Ectodermal cell (in vitro differentiated cells): ENCODE measurements around the gene PIEZO2.

Experiments
- H3K27ac ChIP-seq: 2 replicates; pipeline ENCODE4 v1.7.0; 2013; ENCODE audit warnings: mild to moderate bottlenecking, low read depth, low read length; ENCODE audit not compliant: insufficient read depth, poor library complexity, severe bottlenecking
- H3K27me3 ChIP-seq: 2 replicates; pipeline ENCODE4 v1.7.0; 2013; ENCODE audit warnings: mild to moderate bottlenecking, low read length; ENCODE audit not compliant: insufficient read depth, control insufficient read depth, poor library complexity, severe bottlenecking
- H3K36me3 ChIP-seq: one replicate; pipeline ENCODE4 v1.7.0; 2013; ENCODE audit warnings: low read length; ENCODE audit not compliant: control insufficient read depth, insufficient read depth
- H3K4me1 ChIP-seq: one replicate; pipeline ENCODE4 v1.7.0; 2013; ENCODE audit warnings: low read length; ENCODE audit not compliant: control insufficient read depth, insufficient read depth
- H3K4me3 ChIP-seq: 2 replicates; pipeline ENCODE4 v1.7.0; 2013; ENCODE audit warnings: low read depth, low read length, control low read depth; ENCODE audit not compliant: insufficient read depth
- H3K9me3 ChIP-seq: 2 replicates; pipeline ENCODE4 v1.7.0; 2013; ENCODE audit warnings: mild to moderate bottlenecking, low read length, moderate library complexity; ENCODE audit not compliant: control insufficient read depth
- WGBS, 2 experiments: methylation state at CpG; one replicate each; pipeline ENCODE4 v1.1.7; 2013; ENCODE audit warnings: missing lambda C conversion rate in 2 of 2; 5-methylcytosine and 5-hydroxymethylcytosine counted together

PIEZO2 gene

DNA sequence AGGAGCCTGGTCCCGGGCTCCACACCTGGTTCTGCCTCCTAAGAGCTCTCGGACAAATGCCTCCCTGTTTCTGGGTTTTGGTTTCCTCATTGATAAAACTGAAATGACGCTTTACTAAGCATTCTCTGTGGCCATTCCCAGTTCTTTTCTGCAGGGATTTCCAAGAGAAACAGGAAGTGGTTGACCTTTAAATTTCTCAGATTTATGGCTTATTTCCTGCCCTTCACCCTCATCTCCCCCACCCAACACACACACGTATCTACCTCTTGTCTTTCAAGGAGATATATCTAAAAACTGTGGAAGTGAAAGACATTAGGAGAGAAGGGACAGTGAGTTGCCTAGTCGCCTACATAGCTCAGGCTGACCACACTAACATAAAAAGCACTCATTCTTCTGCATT, 53.0 kb downstream of the PIEZO2 start:
- H3K4me1 ChIP-seq = no peaks in the 10 kb centered on the region
- no peaks in the 10 kb centered on the region for H3K27me3 ChIP-seq
- no peak overlapping the region for H3K27ac ChIP-seq
- H3K4me3 ChIP-seq = no peak overlapping the region
- H3K36me3 ChIP-seq = no peaks in the 10 kb centered on the region
- 91 to 97% methylated on average over 4 to 5 of the region's 5 CpGs for WGBS, 2 experiments
- H3K9me3 ChIP-seq = no peaks in the 10 kb centered on the region

DNA sequence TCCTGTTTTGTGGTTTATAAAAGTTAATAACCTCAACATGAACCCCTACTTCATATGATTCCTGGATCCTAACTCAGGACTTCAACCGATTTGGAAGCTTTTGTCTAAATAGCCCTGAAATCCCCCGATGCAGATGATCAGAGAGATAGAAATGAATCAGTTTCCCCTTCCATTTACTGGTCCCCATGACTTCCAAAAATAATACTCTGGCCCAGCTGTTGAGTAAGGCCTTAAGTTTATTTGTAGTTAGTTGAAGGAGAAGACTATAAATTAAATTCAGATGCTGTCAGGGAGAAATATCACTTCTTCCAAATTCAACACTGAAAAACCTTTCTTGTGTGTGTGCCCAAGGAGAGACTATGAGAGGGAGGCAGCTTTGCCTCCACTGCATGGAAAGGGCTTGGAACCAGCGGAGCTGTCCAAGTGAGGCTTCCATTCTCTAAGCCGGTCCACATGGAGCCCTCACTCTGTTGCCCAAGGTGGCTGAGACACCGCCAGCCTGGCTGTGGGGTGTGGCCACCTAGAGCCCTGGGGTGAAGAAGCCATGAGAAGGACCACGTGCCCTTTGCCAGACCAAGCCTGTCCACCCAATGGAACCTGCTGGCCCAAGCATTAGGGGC, 53.6 kb downstream of the PIEZO2 start:
- H3K36me3 ChIP-seq = no peaks in the 10 kb centered on the region
- no peaks in the 10 kb centered on the region for H3K4me1 ChIP-seq
- 92 to 97% methylated on average over 6 of the region's 6 CpGs for WGBS, 2 experiments
- H3K4me3 ChIP-seq = no peak overlapping the region
- H3K27me3 ChIP-seq = no peaks in the 10 kb centered on the region
- no peak overlapping the region for H3K27ac ChIP-seq
- H3K9me3 ChIP-seq = no peaks in the 10 kb centered on the region

- Histone ChIP-seq H3K27me3 (no peaks in the 10 kb centered on the region), H3K4me1 (no peaks in the 10 kb centered on the region), H3K36me3 (no peaks in the 10 kb centered on the region), H3K9me3 (no peaks in the 10 kb centered on the region), H3K27ac (no peak overlapping the region), H3K4me3 (no peak overlapping the region)
- WGBS, 2 experiments = 94 to 95% methylated on average over 5 of the region's 5 CpGs
Measured at GRCh38 chr18:11095211-11095610, 54.2 kb downstream of the PIEZO2 start.

DNA sequence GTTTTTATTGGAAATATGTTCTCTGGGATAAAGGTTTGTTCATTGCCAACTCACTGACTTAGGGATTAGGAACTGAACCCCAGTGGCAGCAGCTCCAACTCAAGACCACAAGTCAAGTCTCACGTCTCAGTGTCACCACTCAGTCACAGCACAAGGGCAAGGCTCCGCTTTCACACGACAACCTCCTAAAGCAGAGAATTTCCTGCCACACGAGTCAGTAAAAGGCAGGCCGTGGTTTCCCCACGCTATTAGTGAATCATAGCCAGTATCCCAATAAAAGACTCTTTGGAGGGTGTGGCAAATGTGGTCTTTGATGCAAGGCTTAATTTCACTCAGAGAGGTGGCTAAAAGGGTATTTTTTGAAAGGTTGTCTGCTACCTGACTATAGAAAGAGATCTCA, 57.6 kb downstream of the PIEZO2 start:
- Histone ChIP-seq H3K9me3 (no peaks in the 10 kb centered on the region), H3K4me3 (no peak overlapping the region), H3K36me3 (no peaks in the 10 kb centered on the region), H3K4me1 (no peaks in the 10 kb centered on the region), H3K27ac (no peak overlapping the region), H3K27me3 (no peaks in the 10 kb centered on the region)
- 94 to 95% methylated on average over 6 of the region's 6 CpGs for WGBS, 2 experiments

GRCh38 chr18:11089931-11090715, 59.2 kb downstream of the PIEZO2 start:
- 89 to 96% methylated on average over 8 to 9 of the region's 9 CpGs for WGBS, 2 experiments
- H3K4me3 ChIP-seq = no peak overlapping the region
- no peak overlapping the region for H3K27ac ChIP-seq
- no peaks in the 10 kb centered on the region for H3K27me3 ChIP-seq
- no peaks in the 10 kb centered on the region for H3K4me1 ChIP-seq
- H3K36me3 ChIP-seq = no peaks in the 10 kb centered on the region
- no peaks in the 10 kb centered on the region for H3K9me3 ChIP-seq

GRCh38 chr18:11081009-11081532, 68.3 kb downstream of the PIEZO2 start:
- H3K4me1 ChIP-seq = no peaks in the 10 kb centered on the region
- H3K4me3 ChIP-seq = no peak overlapping the region
- H3K27ac ChIP-seq = no peak overlapping the region
- H3K36me3 ChIP-seq = no peaks in the 10 kb centered on the region
- WGBS, 2 experiments = 85 to 93% methylated on average over 2 of the region's 2 CpGs
- no peaks in the 10 kb centered on the region for H3K27me3 ChIP-seq
- H3K9me3 ChIP-seq = no peaks in the 10 kb centered on the region

DNA sequence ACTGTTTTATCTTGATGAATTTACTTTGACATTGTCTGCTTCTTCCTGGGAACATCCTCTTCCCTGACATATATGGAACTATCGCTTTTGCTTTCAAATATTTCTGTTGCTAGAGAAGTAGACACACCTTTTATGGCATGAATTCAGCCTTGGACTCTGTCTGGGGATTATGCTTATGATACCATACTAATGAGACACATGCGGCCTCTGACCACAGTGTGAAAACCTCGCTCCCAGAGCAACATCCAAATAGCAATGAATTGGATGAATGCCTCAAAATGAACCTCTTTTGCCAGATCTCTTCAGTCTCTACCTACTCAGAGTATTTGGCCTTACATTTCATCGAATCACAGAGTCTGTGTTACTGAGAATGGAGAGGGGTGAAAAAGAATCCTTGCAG, 70.9 kb downstream of the PIEZO2 start:
- Histone ChIP-seq H3K9me3 (no peaks in the 10 kb centered on the region), H3K4me1 (no peaks in the 10 kb centered on the region), H3K4me3 (no peak overlapping the region), H3K27ac (no peak overlapping the region), H3K36me3 (no peaks in the 10 kb centered on the region), H3K27me3 (no peaks in the 10 kb centered on the region)
- WGBS, 2 experiments = 95% methylated on average over 3 to 4 of the region's 4 CpGs

GRCh38 chr18:11077548-11078187, 71.7 kb downstream of the PIEZO2 start:
- no peak overlapping the region for H3K4me3 ChIP-seq
- no peaks in the 10 kb centered on the region for H3K4me1 ChIP-seq
- H3K27ac ChIP-seq = no peak overlapping the region
- 88 to 89% methylated on average over 5 of the region's 5 CpGs for WGBS, 2 experiments
- no peaks in the 10 kb centered on the region for H3K27me3 ChIP-seq
- H3K36me3 ChIP-seq = no peaks in the 10 kb centered on the region
- H3K9me3 ChIP-seq = no peaks in the 10 kb centered on the region

DNA sequence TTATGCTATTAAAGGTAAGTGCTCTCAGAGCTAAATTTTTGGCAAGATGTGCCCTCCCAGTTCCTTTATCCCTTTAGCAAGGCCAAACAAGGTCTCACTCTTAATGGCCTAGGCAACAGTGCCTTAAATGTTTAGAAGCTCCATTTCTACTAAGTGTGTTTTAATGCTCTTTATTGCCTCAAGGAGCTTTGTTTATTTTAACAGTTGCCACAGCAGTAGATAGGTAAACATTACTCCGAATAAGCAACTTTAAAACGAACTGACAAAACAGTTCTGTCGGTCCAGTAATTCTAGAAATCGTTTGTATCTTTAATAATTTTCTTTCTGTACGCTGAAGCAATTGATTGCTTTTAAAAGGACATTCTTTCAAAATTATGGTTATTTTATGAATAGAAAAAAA, 74.5 kb downstream of the PIEZO2 start:
- no peaks in the 10 kb centered on the region for H3K9me3 ChIP-seq
- 90 to 94% methylated on average over 4 to 5 of the region's 5 CpGs for WGBS, 2 experiments
- no peak overlapping the region for H3K4me3 ChIP-seq
- H3K27ac ChIP-seq = no peak overlapping the region
- H3K27me3 ChIP-seq = no peaks in the 10 kb centered on the region
- H3K36me3 ChIP-seq = no peaks in the 10 kb centered on the region
- H3K4me1 ChIP-seq = no peaks in the 10 kb centered on the region

- Histone ChIP-seq H3K27me3 (no peaks in the 10 kb centered on the region), H3K36me3 (no peaks in the 10 kb centered on the region), H3K9me3 (no peaks in the 10 kb centered on the region), H3K4me1 (no peaks in the 10 kb centered on the region), H3K4me3 (no peak overlapping the region), H3K27ac (no peak overlapping the region)
- 92 to 95% methylated on average over 9 of the region's 9 CpGs for WGBS, 2 experiments
Measured at GRCh38 chr18:11073971-11074370, 75.4 kb downstream of the PIEZO2 start.
